PFSK-1 (cell line): ENCODE results near the gene SLC18A2.

ENCODE experiments used
- FOXP2 ChIP-seq: optimal IDR thresholded peaks from 2 replicates; pipeline ENCODE3; 2011; ENCODE audit warnings: borderline replicate concordance, control low read depth, inconsistent platforms; ENCODE audit not compliant: insufficient read depth; ENCODE audit errors: extremely low read length, extremely low read depth
- POLR2AphosphoS5 ChIP-seq: IDR thresholded peaks from 2 replicates; pipeline ENCODE4 v1.6.1; 2012; ENCODE audit warnings: low read depth, mild to moderate bottlenecking, control low read depth, low read length, moderate library complexity
- REST ChIP-seq, 2 experiments: IDR thresholded peaks; 2 replicates each; pipeline versions ENCODE4 v1.6.1 to v1.8.0; 2011 to 2012; ENCODE audit warnings: low read depth in 2 of 2, low read length in 2 of 2, control low read depth in 1 of 2, inconsistent platforms in 1 of 2, mild to moderate bottlenecking in 1 of 2, moderate library complexity in 1 of 2; ENCODE audit not compliant: insufficient read depth in 1 of 2
- SIN3A ChIP-seq: IDR thresholded peaks from 2 replicates; pipeline ENCODE4 v1.6.1; 2012; ENCODE audit warnings: mild to moderate bottlenecking, low read length, moderate library complexity, borderline replicate concordance; ENCODE audit not compliant: insufficient read depth
- TAF1 ChIP-seq: IDR thresholded peaks from 2 replicates; pipeline ENCODE4 v1.6.1; 2012; ENCODE audit warnings: low read length, control low read depth, borderline replicate concordance; ENCODE audit not compliant: insufficient read depth

The SLC18A2 gene

GRCh38 chr10:117204316-117204715 is 36.6 kb upstream of the SLC18A2 start:
- TF ChIP-seq POLR2AphosphoS5 (no peak), SIN3A (no peak), TAF1 (no peak), REST (IDR thresholded peaks at IDR 0.05; ENCODE audit: insufficient read depth in 1 of 2, low read depth in 2 of 2, low read length in 2 of 2) (no peak), FOXP2 (no peak)

DNA sequence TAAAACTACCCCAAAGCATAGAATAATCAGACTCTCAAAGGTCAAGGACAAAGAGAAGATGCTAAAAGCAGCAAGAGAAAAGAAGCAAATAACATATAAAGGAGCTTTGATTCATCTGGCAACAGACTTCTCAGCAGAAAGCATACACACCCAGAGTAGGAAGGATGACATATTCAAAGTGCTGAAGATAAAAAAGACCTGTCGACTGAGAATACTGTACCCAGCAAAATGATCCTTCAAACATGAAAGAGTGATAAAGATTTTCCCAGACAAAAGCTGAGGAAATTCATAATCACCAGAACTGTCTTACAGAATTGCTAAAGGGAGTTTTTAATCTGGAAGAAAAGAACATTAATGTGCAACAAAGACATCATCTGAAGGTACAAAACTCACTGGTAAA is 28.7 kb upstream of the SLC18A2 start:
- TF ChIP-seq TAF1 = no peak
- TF ChIP-seq POLR2AphosphoS5 = no peak
- no peak for TF ChIP-seq FOXP2
- TF ChIP-seq SIN3A = no peak
- TF ChIP-seq REST (IDR thresholded peaks at IDR 0.05; ENCODE audit: insufficient read depth in 1 of 2, low read depth in 2 of 2, low read length in 2 of 2) = no peak

DNA sequence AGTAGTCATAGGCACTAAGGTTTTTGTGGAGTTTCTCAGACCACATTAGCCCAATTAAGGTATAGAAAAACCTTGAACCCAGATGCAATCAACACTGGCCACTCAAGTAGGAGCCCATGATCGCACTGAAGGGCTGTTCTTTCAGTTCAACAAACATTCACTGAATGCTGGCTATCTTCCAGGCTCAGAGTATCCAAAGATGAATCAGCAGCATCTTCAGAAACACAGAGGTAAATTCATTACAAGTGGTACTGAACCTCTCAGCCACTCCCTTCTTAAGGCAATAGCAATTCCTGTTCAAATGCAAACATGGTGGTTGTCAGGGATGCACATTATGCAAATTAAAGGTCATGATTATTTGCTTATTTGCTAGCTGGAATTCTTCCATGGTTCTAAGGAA is 26.5 kb upstream of the SLC18A2 start:
- TF ChIP-seq TAF1 = no peak

- TF ChIP-seq TAF1 (no peak), SIN3A (no peak), POLR2AphosphoS5 (no peak), FOXP2 (no peak), REST (IDR thresholded peaks at IDR 0.05; ENCODE audit: insufficient read depth in 1 of 2, low read depth in 2 of 2, low read length in 2 of 2) (no peak)
Measured at GRCh38 chr10:117215079-117215478, 25.8 kb upstream of the SLC18A2 start.

DNA sequence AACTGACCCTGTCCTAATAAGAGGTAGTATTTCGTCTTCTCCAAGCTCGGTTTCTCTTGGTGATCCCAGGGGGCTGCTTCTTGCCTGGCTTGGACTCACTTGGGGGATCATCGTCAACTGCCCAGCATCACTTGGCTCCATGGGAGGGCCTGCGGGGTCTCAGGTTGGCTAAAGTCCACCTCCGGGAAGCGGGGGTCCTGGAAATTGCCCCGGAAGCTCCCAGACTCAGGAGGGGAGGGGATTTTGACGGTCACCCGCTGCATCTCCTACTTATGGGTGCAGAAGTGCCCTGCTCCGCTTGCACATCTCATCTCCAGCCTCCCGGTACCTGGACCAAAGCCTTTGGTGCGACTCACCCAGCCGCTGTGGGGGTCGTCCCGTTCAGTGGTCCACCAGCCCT is 24.9 kb upstream of the SLC18A2 start:
- TF ChIP-seq TAF1 = no peak
- TF ChIP-seq SIN3A = no peak
- no peak for TF ChIP-seq POLR2AphosphoS5
- no peak for TF ChIP-seq FOXP2
- TF ChIP-seq REST (IDR thresholded peaks at IDR 0.05; ENCODE audit: insufficient read depth in 1 of 2, low read depth in 2 of 2, low read length in 2 of 2) = no peak

GRCh38 chr10:117216611-117217195 is 24.2 kb upstream of the SLC18A2 start:
- peak; percentile 44 for TF ChIP-seq FOXP2
- TF ChIP-seq TAF1 = no peak
